Measurements from ENCODE around the gene FLOT1.

Gene FLOT1

DNA sequence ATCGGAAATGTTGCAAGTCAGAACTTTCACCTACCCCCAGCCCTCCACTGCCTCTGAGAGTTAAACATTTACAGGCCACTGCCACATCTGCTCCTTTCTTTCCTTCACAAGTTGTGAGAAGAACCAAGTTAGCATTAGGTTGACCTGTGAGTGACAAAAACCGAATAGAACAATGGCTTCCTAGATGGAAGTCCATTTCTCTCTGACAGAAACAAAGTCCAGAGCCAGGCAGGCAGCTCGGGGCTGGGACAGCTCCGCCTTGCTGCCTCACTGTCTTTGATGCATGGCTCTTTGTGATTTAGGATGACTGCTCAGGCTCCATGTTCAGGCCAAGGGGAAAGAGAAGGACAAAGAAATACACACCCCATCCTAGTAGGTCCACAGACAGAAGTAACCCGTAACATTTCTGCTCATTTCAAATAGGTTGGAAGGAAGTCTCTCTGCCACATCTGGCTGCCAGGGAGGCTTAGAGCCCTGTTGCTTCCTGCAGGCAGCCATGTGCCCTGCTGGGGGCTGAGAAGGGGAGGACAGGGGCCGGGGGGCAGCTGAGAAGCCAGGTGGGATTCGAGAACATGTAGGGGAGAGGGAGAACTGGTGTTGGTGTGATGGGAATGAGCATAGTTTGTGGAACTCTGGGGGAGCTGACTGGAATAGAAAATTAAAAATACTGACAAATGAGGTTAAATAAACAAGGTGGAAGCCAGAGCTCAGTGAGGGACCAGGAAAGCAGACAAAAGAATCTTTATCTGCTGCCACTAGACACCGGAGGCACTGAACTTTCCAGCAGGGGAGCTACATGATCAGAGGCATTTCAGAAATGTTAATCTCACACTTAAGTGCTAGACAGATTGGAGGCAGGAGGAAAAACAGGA lies 21.4 kb upstream of the FLOT1 start:
- Histone ChIP-seq H3F3A (ENCODE audit: control insufficient read depth, insufficient read depth) (no peaks in the 10 kb centered on the region), H3K27me3 (ENCODE audit: control insufficient read depth, low read length) (peaks cover 34% of the 10 kb centered on the region), H3K36me3 (ENCODE audit: control insufficient read depth, low read length) (no peaks in the 10 kb centered on the region), H4K20me1 (ENCODE audit: control insufficient read depth, insufficient read depth, low read depth, low read length) (no peaks in the 10 kb centered on the region), H3K4me2 (ENCODE audit: low read length) (no peak overlapping the region), H3K4me3 (ENCODE audit: low read length) (no peak overlapping the region), H3K9me3 (ENCODE audit: control insufficient read depth, insufficient read depth, low read length) (no peaks in the 10 kb centered on the region), H3K9me2 (replicated peaks; ENCODE audit: control insufficient read depth, low read length) (no peaks in the 10 kb centered on the region), H3K27ac (ENCODE audit: low read depth, low read length) (no peak overlapping the region), H3K79me2 (ENCODE audit: control insufficient read depth, low read length) (no peaks in the 10 kb centered on the region), H3K4me1 (ENCODE audit: control insufficient read depth, low read length) (peaks cover under 1% of the 10 kb centered on the region; the same call in 1 of the 2 replicates)
- no peak for TF ChIP-seq EZH2phosphoT487 (IDR thresholded peaks at IDR 0.05; ENCODE audit: borderline replicate concordance, low read length)
- TF ChIP-seq, protein P1, sequence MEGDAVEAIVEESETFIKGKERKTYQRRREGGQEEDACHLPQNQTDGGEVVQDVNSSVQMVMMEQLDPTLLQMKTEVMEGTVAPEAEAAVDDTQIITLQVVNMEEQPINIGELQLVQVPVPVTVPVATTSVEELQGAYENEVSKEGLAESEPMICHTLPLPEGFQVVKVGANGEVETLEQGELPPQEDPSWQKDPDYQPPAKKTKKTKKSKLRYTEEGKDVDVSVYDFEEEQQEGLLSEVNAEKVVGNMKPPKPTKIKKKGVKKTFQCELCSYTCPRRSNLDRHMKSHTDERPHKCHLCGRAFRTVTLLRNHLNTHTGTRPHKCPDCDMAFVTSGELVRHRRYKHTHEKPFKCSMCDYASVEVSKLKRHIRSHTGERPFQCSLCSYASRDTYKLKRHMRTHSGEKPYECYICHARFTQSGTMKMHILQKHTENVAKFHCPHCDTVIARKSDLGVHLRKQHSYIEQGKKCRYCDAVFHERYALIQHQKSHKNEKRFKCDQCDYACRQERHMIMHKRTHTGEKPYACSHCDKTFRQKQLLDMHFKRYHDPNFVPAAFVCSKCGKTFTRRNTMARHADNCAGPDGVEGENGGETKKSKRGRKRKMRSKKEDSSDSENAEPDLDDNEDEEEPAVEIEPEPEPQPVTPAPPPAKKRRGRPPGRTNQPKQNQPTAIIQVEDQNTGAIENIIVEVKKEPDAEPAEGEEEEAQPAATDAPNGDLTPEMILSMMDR (IDR thresholded peaks at IDR 0.05; ENCODE audit: low read depth, low read length, poor library complexity, severe bottlenecking) = no peak

DNA sequence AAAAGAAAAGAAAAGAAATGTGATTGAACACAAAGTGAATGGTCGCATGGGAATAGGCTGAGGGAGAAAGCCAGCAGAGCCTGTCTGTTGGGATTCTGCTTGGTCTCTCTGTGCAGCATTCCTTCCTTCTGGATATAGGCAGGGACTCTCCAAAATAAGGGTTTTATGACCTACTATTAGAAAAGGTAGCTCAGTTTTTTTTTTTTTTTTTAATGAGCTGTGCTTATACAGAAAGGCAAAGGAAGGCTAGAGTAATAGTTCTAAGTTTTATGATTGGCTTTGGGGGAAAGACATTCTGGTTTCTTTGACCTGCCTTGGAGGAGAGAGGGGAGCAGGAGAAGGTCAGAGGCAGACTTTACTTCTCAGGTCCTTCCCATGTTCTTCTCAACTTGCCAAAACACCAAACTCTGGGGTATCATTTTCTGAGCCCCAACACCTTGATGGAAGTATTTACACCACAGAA lies 20.7 kb upstream of the FLOT1 start:
- Histone ChIP-seq H3K9me2 (replicated peaks; ENCODE audit: control insufficient read depth, low read length) (no peaks in the 10 kb centered on the region), H3K36me3 (ENCODE audit: control insufficient read depth, low read length) (no peaks in the 10 kb centered on the region), H4K20me1 (ENCODE audit: control insufficient read depth, insufficient read depth, low read depth, low read length) (no peaks in the 10 kb centered on the region), H3K9me3 (ENCODE audit: control insufficient read depth, insufficient read depth, low read length) (no peaks in the 10 kb centered on the region), H3K79me2 (ENCODE audit: control insufficient read depth, low read length) (no peaks in the 10 kb centered on the region), H3K27me3 (ENCODE audit: control insufficient read depth, low read length) (peaks cover 37% of the 10 kb centered on the region), H3K4me2 (ENCODE audit: low read length) (no peak overlapping the region), H3F3A (ENCODE audit: control insufficient read depth, insufficient read depth) (no peaks in the 10 kb centered on the region), H3K4me3 (ENCODE audit: low read length) (no peak overlapping the region), H3K4me1 (ENCODE audit: control insufficient read depth, low read length) (no peaks in the 10 kb centered on the region), H3K27ac (ENCODE audit: low read depth, low read length) (no peak overlapping the region)
- TF ChIP-seq EZH2phosphoT487 (IDR thresholded peaks at IDR 0.05; ENCODE audit: borderline replicate concordance, low read length) = no peak
- TF ChIP-seq, protein P1 (IDR thresholded peaks at IDR 0.05; ENCODE audit: low read depth, low read length, poor library complexity, severe bottlenecking) = no peak

GRCh38 chr6:30761791-30762429 lies 19.4 kb upstream of the FLOT1 start:
- Histone ChIP-seq H3K4me1 (ENCODE audit: control insufficient read depth, low read length) (no peaks in the 10 kb centered on the region), H3K9me3 (ENCODE audit: control insufficient read depth, insufficient read depth, low read length) (no peaks in the 10 kb centered on the region), H3K79me2 (ENCODE audit: control insufficient read depth, low read length) (no peaks in the 10 kb centered on the region), H3K9me2 (replicated peaks; ENCODE audit: control insufficient read depth, low read length) (no peaks in the 10 kb centered on the region), H3K4me2 (ENCODE audit: low read length) (no peak overlapping the region), H3K4me3 (ENCODE audit: low read length) (no peak overlapping the region), H3K27me3 (ENCODE audit: control insufficient read depth, low read length) (peaks cover 40% of the 10 kb centered on the region), H4K20me1 (ENCODE audit: control insufficient read depth, insufficient read depth, low read depth, low read length) (no peaks in the 10 kb centered on the region), H3K36me3 (ENCODE audit: control insufficient read depth, low read length) (no peaks in the 10 kb centered on the region), H3K27ac (ENCODE audit: low read depth, low read length) (no peak overlapping the region), H3F3A (ENCODE audit: control insufficient read depth, insufficient read depth) (no peaks in the 10 kb centered on the region)
- no peak for TF ChIP-seq EZH2phosphoT487 (IDR thresholded peaks at IDR 0.05; ENCODE audit: borderline replicate concordance, low read length)
- TF ChIP-seq, protein P1 (IDR thresholded peaks at IDR 0.05; ENCODE audit: low read depth, low read length, poor library complexity, severe bottlenecking) = no peak
